Gastrocnemius medialis (tissue), 4 donors: ENCODE results near the gene CFAP46. TPM values are rescaled to one million over a fixed set of nuclear protein-coding genes. Genes with fewer than 3 reads are reported as not detected.

Experiments used
- ATAC-seq, 2 donors: fragments of 150-250 bp; one replicate each; pipeline ENCODE4 v1.9.1; 2016
- DNase-seq, 2 donors: peaks; one replicate each; pipeline ENCODE4 v3.0.0-alpha.2; 2019
- H3K27ac ChIP-seq, 4 donors: fragments of 200-600 bp; sonication (generic); 1 replicate in 1 of 4; 2 replicates in 3 of 4; pipeline ENCODE4 v1.5.1; 2016 to 2018; ENCODE audit warnings: mild to moderate bottlenecking in 2 of 4, moderate library complexity in 1 of 4
- H3K27me3 ChIP-seq, 3 donors: fragments of 200-600 bp; sonication (generic) in 2 of 3; 1 replicate in 1 of 3; 2 replicates in 2 of 3; pipeline versions ENCODE4 v1.5.1 to v1.6.0; 2016 to 2019; ENCODE audit warnings: mild to moderate bottlenecking in 1 of 3, moderate library complexity in 1 of 3
- H3K36me3 ChIP-seq, 2 donors: fragments of 200-600 bp; sonication (generic) in 1 of 2; one replicate each; pipeline ENCODE4 v1.5.1; 2017 to 2018
- H3K4me1 ChIP-seq, 2 donors: fragments of 200-600 bp; sonication (generic) in 1 of 2; one replicate each; pipeline ENCODE4 v1.5.1; 2016 to 2017; ENCODE audit warnings: mild to moderate bottlenecking in 2 of 2
- H3K4me3 ChIP-seq, 4 donors: fragments of 200-600 bp; sonication (generic) in 3 of 4; 1 replicate in 1 of 4; 2 replicates in 3 of 4; pipeline ENCODE4 v1.5.1; 2016 to 2019; ENCODE audit warnings: mild to moderate bottlenecking in 2 of 4
- H3K9me3 ChIP-seq, 3 donors: fragments of 200-600 bp; sonication (generic) in 2 of 3; 1 replicate in 1 of 3; 2 replicates in 2 of 3; pipeline ENCODE4 v1.5.1; 2016 to 2019
- CTCF ChIP-seq, 5 experiments: fragments of 450-650 bp in 3 of 5; fragments of 200-600 bp in 2 of 5; sonication (generic) in 2 of 5; IDR thresholded peaks in 4 of 5; conservative IDR thresholded peaks in 1 of 5; 1 replicate in 4 of 5; 2 replicates in 1 of 5; pipeline ENCODE4 v1.5.1; 2016 to 2019; ENCODE audit warnings: antibody characterized with exemption in 5 of 5, mild to moderate bottlenecking in 3 of 5, moderate library complexity in 3 of 5
- POLR2A ChIP-seq, 2 donors: fragments of 450-650 bp; IDR thresholded peaks; one replicate each; pipeline ENCODE4 v1.6.1; 2017; ENCODE audit warnings: antibody characterized with exemption in 2 of 2, mild to moderate bottlenecking in 2 of 2, moderate library complexity in 2 of 2
- in situ Hi-C, 4 donors: fragments of 200-750 bp; cut with MboI; loops; one replicate each; pipeline versions ENCODE4 v1.15.0 to v1.8.0; 2017; ENCODE audit warnings: low sequenced_read_pairs in 4 of 4
- intact Hi-C: fragments of 100-400 bp; cut with DNase I; formaldehyde crosslinking; loops from one replicate; pipeline ENCODE4 v1.15.1; 2023; ENCODE audit warnings: low total_unique reads
- total RNA-seq, 4 donors: library from RNA; depleted of rRNA; stranded (reverse); fragments of >200 nt; gene quantifications; one replicate each; pipeline versions ENCODE4 v1.1.0 to v1.2.3, GENCODE V29; 2016

Gene CFAP46
- total RNA-seq, 4 donors from 2014 or later: 4.2 to 27.9 (median 11.9) TPM

GRCh38 chr10:132770061-132771021 is 172.0 kb downstream of the CFAP46 start:
- DNase-seq: no peak
- H3K4me1 ChIP-seq: no peaks in the 10 kb centered on the region
- no peak overlapping the region for H3K4me3 ChIP-seq
- TF ChIP-seq CTCF (IDR thresholded peaks at IDR 0.05 in 4 of 5, conservative IDR thresholded peaks at IDR 0.05 in 1 of 5) (no peak), POLR2A (IDR thresholded peaks at IDR 0.05) (no peak)
- H3K36me3 ChIP-seq: no peaks in the 10 kb centered on the region
- intact Hi-C loops: no loop called here
- no peak for ATAC-seq
- no peaks in the 10 kb centered on the region for H3K27me3 ChIP-seq
- no peaks in the 10 kb centered on the region for H3K9me3 ChIP-seq
- H3K27ac ChIP-seq: no peak overlapping the region
- in situ Hi-C loops: no loop called here

- H3K9me3 ChIP-seq: no peaks in the 10 kb centered on the region
- ATAC-seq (no peak), DNase-seq (no peak)
- intact Hi-C loops: no loop called here
- H3K4me1 ChIP-seq: no peaks in the 10 kb centered on the region
- H3K4me3 ChIP-seq: no peak overlapping the region
- H3K27me3 ChIP-seq: no peaks in the 10 kb centered on the region
- H3K27ac ChIP-seq: no peak overlapping the region
- in situ Hi-C loops: no loop called here
- TF ChIP-seq POLR2A (IDR thresholded peaks at IDR 0.05): no peak
- no peak for TF ChIP-seq CTCF (IDR thresholded peaks at IDR 0.05 in 4 of 5, conservative IDR thresholded peaks at IDR 0.05 in 1 of 5)
- no peaks in the 10 kb centered on the region for H3K36me3 ChIP-seq
Observed at GRCh38 chr10:132768346-132769248, 173.8 kb downstream of the CFAP46 start.

- ATAC-seq (no peak), DNase-seq (no peak)
- TF ChIP-seq POLR2A (IDR thresholded peaks at IDR 0.05) (no peak), CTCF (IDR thresholded peaks at IDR 0.05 in 4 of 5, conservative IDR thresholded peaks at IDR 0.05 in 1 of 5) (no peak)
- Histone ChIP-seq H3K27me3 (no peaks in the 10 kb centered on the region), H3K4me3 (no peak overlapping the region), H3K9me3 (no peaks in the 10 kb centered on the region), H3K27ac (no peak overlapping the region), H3K36me3 (no peaks in the 10 kb centered on the region), H3K4me1 (no peaks in the 10 kb centered on the region)
- intact Hi-C loops (no loop called here), in situ Hi-C loops (no loop called here)
Observed at GRCh38 chr10:132766291-132766690, 176.1 kb downstream of the CFAP46 start.

- in situ Hi-C loops: no loop called here
- no peak for TF ChIP-seq POLR2A (IDR thresholded peaks at IDR 0.05)
- TF ChIP-seq CTCF (IDR thresholded peaks at IDR 0.05 in 4 of 5, conservative IDR thresholded peaks at IDR 0.05 in 1 of 5): no peak
- no peak overlapping the region for H3K4me3 ChIP-seq
- intact Hi-C loops: no loop called here
- no peak for ATAC-seq
- no peak overlapping the region for H3K27ac ChIP-seq
- no peak for DNase-seq
- H3K27me3 ChIP-seq: no peaks in the 10 kb centered on the region
- H3K9me3 ChIP-seq: no peaks in the 10 kb centered on the region
- H3K36me3 ChIP-seq: no peaks in the 10 kb centered on the region
- H3K4me1 ChIP-seq: no peaks in the 10 kb centered on the region
Observed at GRCh38 chr10:132765435-132765834, 176.9 kb downstream of the CFAP46 start.
